NCI-H524 treated with DMSO at 0.1 percent for 48 hours (cell line): ENCODE data around the gene PRSS50.
"Not testable (repeated sequence)": the region's sequence is repeated elsewhere in the genome, so short reads cannot be mapped to it uniquely, and the experiment has no call there.

ENCODE experiments used
- DNase-seq: peaks from one replicate; lab custom pipeline; 2025; lab: John Stamatoyannopoulos, UW

PRSS50 gene, protein sequence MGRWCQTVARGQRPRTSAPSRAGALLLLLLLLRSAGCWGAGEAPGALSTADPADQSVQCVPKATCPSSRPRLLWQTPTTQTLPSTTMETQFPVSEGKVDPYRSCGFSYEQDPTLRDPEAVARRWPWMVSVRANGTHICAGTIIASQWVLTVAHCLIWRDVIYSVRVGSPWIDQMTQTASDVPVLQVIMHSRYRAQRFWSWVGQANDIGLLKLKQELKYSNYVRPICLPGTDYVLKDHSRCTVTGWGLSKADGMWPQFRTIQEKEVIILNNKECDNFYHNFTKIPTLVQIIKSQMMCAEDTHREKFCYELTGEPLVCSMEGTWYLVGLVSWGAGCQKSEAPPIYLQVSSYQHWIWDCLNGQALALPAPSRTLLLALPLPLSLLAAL

GRCh38 chr3:46717447-46718231, at the start of gene PRSS50:
Gene PRSS50, minus strand, starts transcription at chr3:46717869. Its CDS starts 45 bp downstream, at chr3:46717824.
- no peak for DNase-seq

GRCh38 chr3:46764206-46764605, 46.5 kb upstream of the PRSS50 start:
- DNase-seq = no peak

GRCh38 chr3:46763178-46763577, 45.5 kb upstream of the PRSS50 start:
- no peak for DNase-seq

DNA sequence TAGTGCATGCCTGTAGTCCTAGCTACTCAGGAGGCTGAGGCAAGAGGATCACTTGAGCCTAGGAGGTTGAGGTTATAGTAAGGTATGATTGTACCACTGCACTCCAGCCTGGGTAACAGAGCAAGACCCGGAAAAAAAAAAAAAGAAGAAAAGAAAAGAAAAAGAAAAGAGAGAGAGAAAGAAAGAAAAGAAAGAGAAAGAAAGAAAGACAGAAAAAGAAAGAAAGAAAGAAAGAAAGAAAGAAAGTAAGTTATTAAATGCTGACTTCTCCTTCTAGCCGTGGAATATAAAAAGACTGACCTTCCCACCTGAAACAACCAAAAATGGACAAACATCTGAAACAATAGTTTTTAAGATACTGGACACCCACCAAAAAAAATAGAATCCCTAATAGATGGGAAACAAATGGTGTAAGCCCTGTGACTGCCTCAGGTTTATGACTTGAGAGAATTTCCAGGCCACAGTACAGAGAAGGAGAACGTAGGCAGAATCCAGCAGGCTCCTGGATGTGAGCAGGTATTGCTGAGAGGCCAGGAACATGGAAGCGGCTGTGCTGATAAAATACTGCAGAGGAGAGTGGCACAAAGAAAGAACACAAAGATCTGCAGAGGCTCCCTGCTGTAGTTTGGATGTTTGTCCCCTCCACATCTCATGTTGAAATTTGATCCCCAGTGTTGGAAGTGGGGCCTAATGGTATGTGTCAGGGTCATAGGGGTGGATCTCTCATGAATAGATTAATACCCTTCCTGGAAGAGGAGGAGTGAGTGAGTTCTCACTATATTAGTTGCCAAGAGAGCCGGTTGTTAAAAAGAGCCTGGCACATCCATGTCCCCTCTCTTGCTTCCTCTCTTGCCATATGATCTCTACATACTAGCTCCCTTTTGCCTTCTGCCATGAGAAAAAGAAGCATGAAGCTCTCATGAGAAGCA, 41.8 kb upstream of the PRSS50 start:
- no peak for DNase-seq

- DNase-seq = no peak
These were observed 39.0 kb upstream of the PRSS50 start for GRCh38 chr3:46756642-46757041.

DNA sequence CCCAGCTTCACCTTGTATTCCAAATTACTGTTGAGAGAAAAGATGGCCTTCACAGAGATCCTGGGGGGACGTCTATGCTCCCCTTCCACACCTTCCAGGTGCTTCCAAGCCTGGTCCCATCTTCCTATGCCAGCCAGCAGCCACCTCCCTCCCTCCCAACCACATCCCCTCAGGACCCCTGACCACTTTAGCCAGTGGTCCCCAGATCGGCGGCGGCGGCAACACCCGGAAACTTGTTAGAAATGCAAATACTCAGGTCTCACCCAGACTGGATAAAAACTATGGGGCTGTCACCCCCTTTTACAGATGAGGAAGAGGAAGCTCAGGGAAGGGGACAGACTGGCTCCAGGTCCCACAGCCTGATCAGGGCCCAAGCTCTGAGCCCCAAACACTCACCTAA, 38.0 kb upstream of the PRSS50 start:
- DNase-seq = no peak

GRCh38 chr3:46753127-46753526, 35.5 kb upstream of the PRSS50 start:
- not testable (repeated sequence) for DNase-seq

DNA sequence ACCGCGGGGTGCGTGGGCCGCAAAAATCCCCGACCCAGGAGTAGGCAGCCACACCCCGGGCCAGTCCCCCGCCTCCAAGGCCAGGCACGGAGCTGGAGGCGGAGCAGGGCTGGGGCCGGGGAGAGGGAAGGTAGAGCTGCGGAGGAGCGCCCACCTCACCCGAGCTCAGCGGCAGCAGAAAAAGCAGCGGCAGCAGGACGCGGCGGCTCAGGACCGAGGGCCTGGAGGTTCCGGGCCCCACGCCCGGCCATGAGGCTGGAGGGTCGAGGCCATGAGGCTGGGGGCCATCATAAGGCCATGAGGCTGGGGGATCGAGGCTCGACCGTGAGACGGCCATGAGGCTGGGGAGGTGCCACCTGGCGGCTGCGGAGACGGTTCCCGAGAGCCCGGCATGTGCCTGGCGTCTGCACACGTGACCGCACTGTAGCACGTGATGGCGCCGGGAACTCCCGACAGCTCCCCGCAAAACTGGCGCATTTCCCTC, 32.9 kb upstream of the PRSS50 start:
- no peak for DNase-seq

GRCh38 chr3:46749129-46749528, 31.5 kb upstream of the PRSS50 start:
- no peak for DNase-seq

GRCh38 chr3:46748170-46748569, 30.5 kb upstream of the PRSS50 start:
- DNase-seq = no peak

DNA sequence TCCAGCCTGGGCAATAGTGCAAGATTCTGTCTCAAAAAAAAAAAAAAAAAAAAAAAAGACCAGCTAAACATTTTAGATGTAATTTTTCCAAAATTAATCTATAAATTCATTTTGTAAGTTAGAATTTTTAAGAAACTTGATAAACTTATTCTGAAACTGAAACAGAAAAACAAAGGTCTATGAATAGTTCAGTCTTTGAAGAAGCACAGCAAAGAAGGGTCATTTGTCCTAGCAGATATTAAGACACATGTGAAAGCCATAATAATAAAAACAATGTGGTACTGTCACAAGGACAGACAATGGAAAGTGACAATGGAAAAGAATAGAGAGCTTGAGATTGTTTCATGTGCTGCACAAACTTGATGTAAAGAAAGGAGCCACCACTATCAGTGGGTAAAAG, 29.0 kb upstream of the PRSS50 start:
- DNase-seq = no peak

DNA sequence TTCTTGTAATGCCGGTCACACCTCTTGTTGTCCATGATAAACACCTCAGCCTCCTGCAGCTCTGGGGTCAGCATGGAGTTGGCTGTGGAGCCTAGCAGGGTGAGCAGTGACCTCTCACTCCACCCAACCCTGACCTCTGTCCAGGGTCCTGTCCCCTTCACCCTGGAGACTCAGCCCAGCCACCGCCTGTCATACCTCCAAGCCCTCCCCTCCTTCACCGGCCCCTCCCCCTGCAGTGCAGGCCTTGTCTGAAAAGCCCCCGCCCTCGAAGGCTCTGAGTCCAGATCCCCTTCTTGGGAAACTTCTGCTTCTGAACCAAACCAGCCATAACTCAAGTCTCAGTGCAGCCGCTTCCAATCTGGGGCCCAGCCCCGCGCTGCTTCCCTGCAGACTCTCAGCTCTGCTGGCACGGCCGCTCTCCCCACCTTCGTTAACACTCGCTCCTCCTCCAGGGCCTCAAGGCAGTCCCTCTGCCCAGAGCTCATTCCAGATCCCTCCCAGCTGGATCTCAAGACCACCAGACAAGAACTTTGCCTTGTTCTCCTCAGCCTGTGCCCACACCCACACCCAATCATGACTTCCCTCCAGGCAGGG, 25.4 kb upstream of the PRSS50 start:
- no peak for DNase-seq

- DNase-seq = not testable (repeated sequence)
These were observed 21.9 kb upstream of the PRSS50 start for GRCh38 chr3:46739565-46739964.

DNA sequence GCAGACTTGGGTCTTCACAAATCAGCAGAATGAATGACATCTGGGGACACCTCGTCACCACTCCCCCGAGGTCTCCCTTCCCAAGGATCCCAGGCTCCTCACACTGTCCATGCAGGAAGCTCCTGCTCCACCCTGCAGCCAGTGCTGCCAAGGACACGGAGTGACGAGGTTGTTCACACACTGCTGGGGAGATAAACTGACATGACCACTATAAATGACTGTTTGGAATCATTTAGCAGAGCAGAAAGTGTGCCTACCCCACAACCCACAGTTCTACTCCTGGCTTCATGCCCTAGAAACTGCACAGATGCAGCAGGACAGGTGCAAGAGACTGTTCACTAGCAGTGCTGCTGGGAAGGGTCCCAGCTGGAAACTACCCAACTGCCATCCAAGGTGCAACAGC, 19.7 kb upstream of the PRSS50 start:
- no peak for DNase-seq

DNA sequence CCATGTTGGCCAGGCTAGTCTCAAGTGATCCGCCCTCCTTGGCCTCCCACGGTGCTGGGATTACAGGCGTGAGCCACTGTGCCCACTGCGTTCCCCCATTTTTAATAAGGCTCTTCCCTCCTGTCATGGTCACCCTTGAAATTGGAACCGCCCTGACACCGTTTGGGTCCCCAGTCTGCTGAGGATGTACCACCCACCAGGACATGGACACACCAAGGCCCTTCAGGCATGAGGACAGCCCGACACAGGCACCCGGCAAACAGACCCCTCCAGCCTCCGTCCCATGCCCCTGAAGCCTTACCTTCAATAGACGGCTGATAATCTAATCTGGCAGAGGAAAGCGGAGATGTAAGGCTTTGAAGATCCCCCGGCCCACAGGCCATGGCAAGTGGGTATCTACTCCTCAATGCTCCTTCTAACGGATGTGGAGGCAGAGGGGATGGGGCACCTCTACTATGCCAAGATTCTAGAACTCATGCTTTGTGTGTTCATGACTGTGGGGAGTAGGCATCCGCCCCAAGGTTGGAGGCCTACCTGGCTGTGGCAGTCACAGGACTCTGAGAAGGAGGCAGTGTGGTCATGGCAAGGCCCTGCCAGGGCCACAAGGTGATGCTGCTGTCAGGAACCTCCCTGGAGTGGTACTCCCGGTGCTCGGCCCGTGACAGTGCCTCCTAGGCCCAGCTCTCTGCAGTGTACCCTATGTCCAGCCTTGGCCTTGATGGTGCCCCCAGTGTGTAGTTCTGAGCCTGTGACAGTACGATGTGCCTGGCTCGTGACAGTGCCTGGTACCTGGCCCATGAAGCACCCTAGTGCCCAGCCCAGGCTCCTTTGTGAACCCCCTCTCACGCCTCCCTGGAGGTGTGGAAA, 18.6 kb upstream of the PRSS50 start:
- DNase-seq = no peak

DNA sequence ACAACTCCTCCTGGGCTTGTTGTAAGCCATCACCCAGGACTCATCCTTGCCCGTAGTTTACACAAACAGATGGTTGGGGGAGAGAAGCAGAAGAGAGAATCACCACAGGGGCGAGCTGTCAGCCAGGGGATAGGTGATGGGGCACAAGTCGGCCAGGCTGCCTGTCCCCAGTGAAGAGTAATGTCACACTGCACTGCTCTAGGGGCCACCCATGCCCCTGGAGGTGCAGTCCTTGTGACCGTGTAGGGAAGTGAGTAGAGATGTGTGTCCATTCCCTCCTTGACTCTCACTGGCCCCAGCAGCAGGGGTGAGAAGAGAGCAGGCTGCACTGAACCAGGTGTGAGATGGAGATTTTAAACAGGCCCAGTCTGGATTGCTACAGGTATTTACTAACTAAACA, 17.1 kb upstream of the PRSS50 start:
- DNase-seq = no peak

GRCh38 chr3:46733026-46733800, 15.5 kb upstream of the PRSS50 start:
- no peak for DNase-seq

GRCh38 chr3:46731795-46732194, 14.1 kb upstream of the PRSS50 start:
- DNase-seq = no peak

DNA sequence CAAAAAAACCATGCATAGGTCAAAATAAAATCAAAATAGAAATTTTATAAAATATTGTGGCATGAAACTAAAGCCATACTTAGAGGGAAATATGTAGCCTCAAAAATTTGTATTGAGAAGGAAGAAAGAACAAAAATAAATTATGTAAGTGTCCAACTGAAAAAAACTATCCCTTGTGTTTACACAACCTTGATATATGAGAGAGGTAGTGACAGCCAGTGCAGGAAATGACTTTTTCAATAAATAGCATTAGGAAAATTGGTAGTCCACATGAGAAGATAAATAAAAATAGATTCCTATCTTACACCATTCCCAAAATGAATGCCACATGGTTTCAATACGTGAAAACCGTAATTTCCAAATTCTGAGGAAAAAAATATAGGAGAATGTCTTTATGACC, 13.2 kb upstream of the PRSS50 start:
- no peak for DNase-seq

- DNase-seq = no peak
These were observed 11.4 kb upstream of the PRSS50 start for GRCh38 chr3:46729038-46729437.
